Fibroblast of lung (primary cell): ENCODE measurements around the gene SIDT2. TPM values are rescaled to one million over a fixed set of nuclear protein-coding genes. Genes with fewer than 3 reads are reported as not detected.

Experiments
- DNase-seq, 2 donors: peaks; one replicate each; pipeline versions ENCODE4 v3.0.0 to v3.0.0-alpha.2; 2010; ENCODE audit warnings: low read depth in 2 of 2
- H2AFZ ChIP-seq: 2 replicates; pipeline ENCODE4 v1.5.1; 2012; ENCODE audit warnings: low read length, control low read depth, inconsistent platforms
- H3K27ac ChIP-seq: 2 replicates; pipeline ENCODE4 v1.5.1; 2011; ENCODE audit warnings: low read length, control low read depth; ENCODE audit not compliant: insufficient read depth
- H3K27me3 ChIP-seq: 2 replicates; pipeline ENCODE4 v1.5.1; 2011; ENCODE audit warnings: mild to moderate bottlenecking, low read length; ENCODE audit not compliant: control insufficient read depth, insufficient read depth
- H3K36me3 ChIP-seq: 2 replicates; pipeline ENCODE4 v1.5.1; 2011; ENCODE audit warnings: low read length; ENCODE audit not compliant: control insufficient read depth, insufficient read depth
- H3K4me1 ChIP-seq: 2 replicates; pipeline ENCODE4 v1.5.1; 2011; ENCODE audit warnings: low read length; ENCODE audit not compliant: control insufficient read depth, insufficient read depth; ENCODE audit errors: extremely low read depth
- H3K4me2 ChIP-seq: 2 replicates; pipeline ENCODE4 v1.5.1; 2011; ENCODE audit warnings: low read length, control low read depth; ENCODE audit not compliant: insufficient read depth; ENCODE audit errors: extremely low read depth
- H3K4me3 ChIP-seq, 4 experiments: fragments of 200-600 bp in 1 of 4; sonication (generic) in 1 of 4; replicated peaks in 1 of 4; 2 replicates each; pipeline ENCODE4 v1.5.1; 2011 to 2016; ENCODE audit warnings: low read length in 4 of 4, low read depth in 3 of 4, mild to moderate bottlenecking in 3 of 4, control low read depth in 2 of 4, inconsistent platforms in 1 of 4, mixed read lengths in 1 of 4; ENCODE audit not compliant: insufficient read depth in 1 of 4; ENCODE audit errors: control extremely low read depth in 1 of 4
- H3K79me2 ChIP-seq: 2 replicates; pipeline ENCODE4 v1.5.1; 2012; ENCODE audit warnings: mild to moderate bottlenecking, low read length, inconsistent platforms; ENCODE audit not compliant: control insufficient read depth, insufficient read depth
- H3K9ac ChIP-seq: 2 replicates; pipeline ENCODE4 v1.5.1; 2011; ENCODE audit warnings: mild to moderate bottlenecking, low read length, control low read depth; ENCODE audit not compliant: insufficient read depth
- H3K9me3 ChIP-seq: 2 replicates; pipeline ENCODE4 v1.5.1; 2012; ENCODE audit warnings: low read depth, low read length; ENCODE audit not compliant: control insufficient read depth, insufficient read depth
- H4K20me1 ChIP-seq: 2 replicates; pipeline ENCODE4 v1.5.1; 2011; ENCODE audit warnings: low read length; ENCODE audit not compliant: control insufficient read depth, insufficient read depth; ENCODE audit errors: extremely low read depth
- EZH2 ChIP-seq: IDR thresholded peaks from 2 replicates; pipeline ENCODE4 v1.5.1; 2012; ENCODE audit warnings: low read length, control low read depth, mild to moderate bottlenecking; ENCODE audit errors: missing control alignments
- polyA plus RNA-seq, 2 donors: library from polyadenylated mRNA; depleted of rRNA in 1 of 2; stranded (reverse) in 1 of 2; unstranded in 1 of 2; fragments of >200 nt; gene quantifications; 2 replicates each; pipeline ENCODE4 v1.2.1, GENCODE V29; 2011 to 2012; ENCODE audit warnings: missing spikeins in 1 of 2
- total RNA-seq: library from RNA; depleted of rRNA; stranded (reverse); fragments of >200 nt; gene quantifications from 2 replicates; pipeline ENCODE4 v1.2.1, GENCODE V29; 2014
- TF ChIP-seq, protein P1 (sequence below), 2 donors: IDR thresholded peaks in 1 of 2; conservative IDR thresholded peaks in 1 of 2; 1 replicate in 1 of 2; 2 replicates in 1 of 2; pipeline ENCODE4 v1.5.1; 2011 to 2012; ENCODE audit warnings: low read length in 2 of 2, control low read depth in 1 of 2, inconsistent platforms in 1 of 2, low read depth in 1 of 2, mild to moderate bottlenecking in 1 of 2

Gene SIDT2
- total and polyA plus RNA-seq, 2 donors (not counting 1 experiment from before 2014, with no cell fraction given) = 23.5 to 27.2 TPM

DNA sequence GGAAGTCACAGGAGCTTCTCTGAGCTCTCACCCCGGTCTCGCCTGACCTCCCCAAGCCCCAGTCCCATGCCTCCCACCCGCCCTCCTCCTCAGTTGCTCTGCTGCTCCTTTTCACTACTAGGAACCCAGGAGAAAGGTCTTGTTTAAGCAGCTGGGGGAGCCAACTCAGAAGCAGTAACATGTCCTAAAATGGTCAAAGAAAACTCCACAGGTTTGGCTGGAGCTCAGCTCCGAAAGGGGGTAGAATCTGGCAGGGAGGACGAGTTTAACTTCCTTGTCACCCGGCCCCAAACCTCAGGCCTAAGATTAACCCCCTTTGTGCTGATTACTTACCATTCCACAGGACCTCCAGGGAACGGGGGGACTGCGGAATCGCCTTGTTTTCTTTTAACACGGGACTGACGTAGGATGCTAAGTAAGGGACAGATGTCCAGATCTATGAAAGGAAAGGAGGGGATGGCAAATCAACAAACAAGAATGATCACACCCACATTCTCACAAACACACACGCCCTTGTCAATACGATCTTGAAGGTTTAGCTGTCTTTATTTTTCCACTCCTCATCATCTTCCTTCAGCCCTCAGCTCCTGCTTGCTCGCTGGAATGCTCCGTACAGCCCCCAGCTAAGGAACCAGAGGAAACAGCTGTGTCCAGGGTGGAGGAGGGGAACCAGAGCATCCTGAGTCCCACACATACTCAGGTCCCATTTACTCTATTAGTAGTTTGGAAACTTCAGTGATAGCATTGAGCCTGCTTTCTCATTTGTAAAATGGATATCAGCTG is 39.8 kb downstream of the SIDT2 start:
- H3K27ac ChIP-seq = peak overlapping the region; percentile 85
- no peak overlapping the region for H3K4me3 ChIP-seq
- no peak overlapping the region for H3K9ac ChIP-seq
- H3K4me1 ChIP-seq = peaks cover 39% of the 10 kb centered on the region
- H3K79me2 ChIP-seq = no peaks in the 10 kb centered on the region
- H3K9me3 ChIP-seq = no peaks in the 10 kb centered on the region
- H4K20me1 ChIP-seq = no peaks in the 10 kb centered on the region
- H2AFZ ChIP-seq = no peak overlapping the region
- DNase-seq = peak; percentile 66 to 78
- peaks cover 3% of the 10 kb centered on the region for H3K36me3 ChIP-seq
- no peaks in the 10 kb centered on the region for H3K27me3 ChIP-seq
- TF ChIP-seq, protein P1, sequence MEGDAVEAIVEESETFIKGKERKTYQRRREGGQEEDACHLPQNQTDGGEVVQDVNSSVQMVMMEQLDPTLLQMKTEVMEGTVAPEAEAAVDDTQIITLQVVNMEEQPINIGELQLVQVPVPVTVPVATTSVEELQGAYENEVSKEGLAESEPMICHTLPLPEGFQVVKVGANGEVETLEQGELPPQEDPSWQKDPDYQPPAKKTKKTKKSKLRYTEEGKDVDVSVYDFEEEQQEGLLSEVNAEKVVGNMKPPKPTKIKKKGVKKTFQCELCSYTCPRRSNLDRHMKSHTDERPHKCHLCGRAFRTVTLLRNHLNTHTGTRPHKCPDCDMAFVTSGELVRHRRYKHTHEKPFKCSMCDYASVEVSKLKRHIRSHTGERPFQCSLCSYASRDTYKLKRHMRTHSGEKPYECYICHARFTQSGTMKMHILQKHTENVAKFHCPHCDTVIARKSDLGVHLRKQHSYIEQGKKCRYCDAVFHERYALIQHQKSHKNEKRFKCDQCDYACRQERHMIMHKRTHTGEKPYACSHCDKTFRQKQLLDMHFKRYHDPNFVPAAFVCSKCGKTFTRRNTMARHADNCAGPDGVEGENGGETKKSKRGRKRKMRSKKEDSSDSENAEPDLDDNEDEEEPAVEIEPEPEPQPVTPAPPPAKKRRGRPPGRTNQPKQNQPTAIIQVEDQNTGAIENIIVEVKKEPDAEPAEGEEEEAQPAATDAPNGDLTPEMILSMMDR (conservative IDR thresholded peaks at IDR 0.05 in 1 of 2, IDR thresholded peaks at IDR 0.05 in 1 of 2; ENCODE audit: low read depth in 1 of 2, low read length in 2 of 2) = no peak
- no peak for TF ChIP-seq EZH2
- peak overlapping the region; percentile 11 for H3K4me2 ChIP-seq

DNA sequence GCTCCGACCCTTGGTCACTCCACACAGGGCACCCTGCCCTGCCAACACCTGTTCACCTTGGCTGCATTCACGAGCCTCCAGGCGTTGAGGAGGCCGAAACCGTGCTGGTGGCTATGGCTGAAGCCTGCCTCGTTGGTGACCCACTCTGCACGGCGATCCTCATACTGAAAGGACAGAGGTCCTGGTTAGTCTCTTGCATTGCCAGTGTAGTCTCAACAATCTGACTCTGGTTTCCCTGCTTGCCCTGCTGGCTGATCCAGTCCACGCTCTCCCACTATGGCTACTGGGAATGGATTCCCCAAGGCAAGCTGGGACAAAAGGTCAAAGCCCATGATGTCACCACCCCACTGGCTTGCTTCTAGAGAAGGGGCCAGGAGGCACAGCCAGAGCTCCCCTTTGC is 40.5 kb downstream of the SIDT2 start:
- Histone ChIP-seq H3K9me3 (no peaks in the 10 kb centered on the region), H3K79me2 (no peaks in the 10 kb centered on the region), H3K4me3 (no peak overlapping the region), H3K4me1 (peaks cover 39% of the 10 kb centered on the region), H2AFZ (no peak overlapping the region), H3K36me3 (peaks cover 3% of the 10 kb centered on the region), H4K20me1 (no peaks in the 10 kb centered on the region), H3K27me3 (no peaks in the 10 kb centered on the region), H3K27ac (peak overlapping the region; percentile 85), H3K9ac (no peak overlapping the region), H3K4me2 (no peak overlapping the region)
- no peak for TF ChIP-seq EZH2
- TF ChIP-seq, protein P1 (conservative IDR thresholded peaks at IDR 0.05 in 1 of 2, IDR thresholded peaks at IDR 0.05 in 1 of 2; ENCODE audit: low read depth in 1 of 2, low read length in 2 of 2) = no peak
- no peak for DNase-seq

DNA sequence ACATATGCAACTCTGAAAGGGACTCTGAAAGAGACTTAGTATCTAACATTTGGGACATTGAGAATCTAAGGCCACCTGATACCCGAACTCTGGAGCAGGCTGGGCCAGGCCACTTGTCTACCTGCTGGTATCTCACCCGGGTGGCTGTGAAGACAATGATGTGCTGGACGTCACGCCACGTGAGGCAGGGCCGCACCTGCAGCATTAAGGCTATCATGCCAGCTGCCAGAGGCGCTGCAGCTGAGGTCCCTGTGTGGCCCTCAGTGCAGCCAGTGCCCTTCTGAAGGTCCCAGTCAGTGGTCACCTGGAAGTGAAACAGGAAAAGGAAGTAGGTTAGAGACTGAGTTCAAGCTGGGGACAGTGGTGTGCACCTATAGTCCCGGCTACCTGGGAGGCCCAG is 40.9 kb downstream of the SIDT2 start:
- TF ChIP-seq, protein P1 (conservative IDR thresholded peaks at IDR 0.05 in 1 of 2, IDR thresholded peaks at IDR 0.05 in 1 of 2; ENCODE audit: low read depth in 1 of 2, low read length in 2 of 2) = no peak
- no peak for TF ChIP-seq EZH2
- H2AFZ ChIP-seq = no peak overlapping the region
- no peak overlapping the region for H3K4me3 ChIP-seq
- H3K4me1 ChIP-seq = peaks cover 39% of the 10 kb centered on the region
- H3K9ac ChIP-seq = no peak overlapping the region
- H3K4me2 ChIP-seq = no peak overlapping the region
- no peaks in the 10 kb centered on the region for H3K9me3 ChIP-seq
- peaks cover 3% of the 10 kb centered on the region for H3K36me3 ChIP-seq
- no peaks in the 10 kb centered on the region for H3K79me2 ChIP-seq
- no peak for DNase-seq
- H3K27me3 ChIP-seq = no peaks in the 10 kb centered on the region
- H3K27ac ChIP-seq = no peak overlapping the region
- no peaks in the 10 kb centered on the region for H4K20me1 ChIP-seq
